GM19397 (cell line): ENCODE data around the gene FOXQ1.
"Not testable (repeated sequence)": the region's sequence is repeated elsewhere in the genome, so short reads cannot be mapped to it uniquely, and the experiment has no call there.

Experiments used
- ATAC-seq: cut with Tn5 transposase; IDR thresholded peaks from one replicate; pipeline ENCODE4 v1.9.1; 2021; ENCODE audit warnings: mild to moderate bottlenecking, moderate library complexity; ENCODE audit not compliant: unreplicated experiment

The FOXQ1 gene

DNA sequence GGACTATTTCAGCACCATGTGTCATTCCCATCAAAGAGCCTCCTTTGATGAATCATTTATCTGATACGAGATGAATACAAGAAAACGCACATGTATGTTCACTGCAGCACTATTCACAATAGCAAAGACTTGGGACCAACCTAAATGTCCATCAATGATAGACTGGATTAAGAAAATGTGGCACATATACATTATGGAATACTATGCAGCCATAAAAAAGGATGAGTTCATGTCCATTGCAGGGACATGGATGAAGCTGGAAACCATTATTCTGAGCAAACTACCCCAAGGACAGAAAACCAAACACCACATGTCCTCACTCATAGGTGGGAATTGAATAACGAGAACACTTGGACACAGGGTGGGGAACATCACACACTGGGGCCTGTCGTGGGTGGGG is 49.8 kb downstream of the FOXQ1 start:
- not testable (repeated sequence) for ATAC-seq

GRCh38 chr6:1362643-1363042 is 50.7 kb downstream of the FOXQ1 start:
- ATAC-seq: no peak

- ATAC-seq: no peak
Observed at GRCh38 chr6:1363298-1363697, 51.4 kb downstream of the FOXQ1 start.

- ATAC-seq: no peak
Observed at GRCh38 chr6:1363729-1364572, 52.1 kb downstream of the FOXQ1 start.
